Measurements from ENCODE around the gene PLEKHM1.

PLEKHM1 gene

DNA sequence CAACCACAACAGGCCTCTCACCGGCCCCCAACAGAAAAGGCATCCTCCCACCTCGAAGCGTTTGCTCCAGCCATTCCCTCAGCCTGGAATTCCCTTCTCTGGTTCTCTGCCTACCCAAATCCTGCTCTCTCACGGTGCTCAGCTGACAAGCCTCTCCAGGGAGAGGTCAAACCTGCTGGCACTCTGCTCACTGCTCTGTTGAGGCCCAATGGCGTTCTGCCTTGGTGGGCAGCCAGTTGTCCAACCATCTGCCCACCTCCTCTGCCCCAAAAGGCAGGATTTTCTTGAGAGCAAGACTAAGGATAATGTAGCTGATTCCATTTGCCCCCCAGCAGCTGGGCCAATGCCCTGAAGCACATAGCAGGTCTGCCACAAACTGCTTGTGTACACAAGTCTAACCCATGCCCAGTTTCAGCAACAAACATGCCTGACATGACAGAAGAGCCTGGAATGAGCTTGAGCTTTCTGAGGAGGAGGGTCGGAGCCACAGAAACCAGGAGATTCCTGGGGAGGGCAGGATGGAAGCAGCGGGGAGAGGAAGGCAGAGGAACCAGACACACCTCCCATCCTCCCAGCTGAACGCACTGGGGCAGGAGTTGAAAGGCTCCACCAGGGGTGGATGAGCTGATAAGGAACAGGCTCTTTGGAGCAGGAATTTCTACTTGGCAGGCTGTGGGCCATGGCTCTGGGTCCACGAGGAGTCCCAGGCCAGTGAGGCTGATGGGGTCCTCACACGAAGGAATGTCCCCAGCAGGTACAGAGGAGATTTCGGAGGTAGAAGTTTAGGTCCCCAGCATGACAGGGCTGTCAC is 81.7 kb downstream of the PLEKHM1 start:
- Mint-ChIP-seq H3K36me3 (no peaks in the 10 kb centered on the region), H3K4me1 (ENCODE audit: low read depth) (peaks cover 43% of the 10 kb centered on the region), H3K9me3 (ENCODE audit: low read depth) (no peaks in the 10 kb centered on the region), H3K4me3 (peak overlapping the region; percentile 97), H3K27me3 (no peaks in the 10 kb centered on the region), H3K27ac (peak overlapping the region; percentile 97)

GRCh38 chr17:45406107-45406506 is 84.4 kb downstream of the PLEKHM1 start:
- H3K9me3 Mint-ChIP-seq (ENCODE audit: low read depth), result no peaks in the 10 kb centered on the region
- H3K27ac Mint-ChIP-seq, result peak overlapping the region; percentile 41
- H3K27me3 Mint-ChIP-seq, result no peaks in the 10 kb centered on the region
- peaks cover 5% of the 10 kb centered on the region for H3K36me3 Mint-ChIP-seq
- no peak overlapping the region for H3K4me3 Mint-ChIP-seq
- H3K4me1 Mint-ChIP-seq (ENCODE audit: low read depth), result peaks cover 36% of the 10 kb centered on the region

- no peaks in the 10 kb centered on the region for H3K9me3 Mint-ChIP-seq (ENCODE audit: low read depth)
- H3K4me3 Mint-ChIP-seq, result no peak overlapping the region
- H3K36me3 Mint-ChIP-seq, result peaks cover 5% of the 10 kb centered on the region
- H3K27me3 Mint-ChIP-seq, result no peaks in the 10 kb centered on the region
- peaks cover 30% of the 10 kb centered on the region for H3K4me1 Mint-ChIP-seq (ENCODE audit: low read depth)
- H3K27ac Mint-ChIP-seq, result no peak overlapping the region
Measured at GRCh38 chr17:45405250-45406086, 85.1 kb downstream of the PLEKHM1 start.

DNA sequence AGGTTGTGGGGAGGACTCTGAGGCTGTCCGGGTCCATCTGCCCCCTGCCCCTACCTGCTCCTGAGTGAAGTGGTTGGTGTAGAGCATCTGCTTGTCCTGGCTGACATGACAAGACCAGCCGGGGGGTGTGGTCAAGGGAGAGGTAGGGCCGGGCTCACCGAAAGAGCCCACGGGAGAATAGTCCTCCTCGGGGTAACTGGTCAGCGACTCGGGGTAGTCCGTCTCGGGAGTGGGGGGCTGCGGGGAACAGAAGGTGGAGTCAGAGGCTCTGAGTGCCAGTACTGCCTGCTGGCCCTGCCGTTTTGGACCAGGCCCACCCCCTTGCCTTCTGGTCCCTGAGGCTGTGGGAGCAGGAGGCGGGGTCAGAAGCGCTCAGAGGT is 85.7 kb downstream of the PLEKHM1 start:
- H3K4me3 Mint-ChIP-seq, result no peak overlapping the region
- peaks cover 28% of the 10 kb centered on the region for H3K4me1 Mint-ChIP-seq (ENCODE audit: low read depth)
- peaks cover 5% of the 10 kb centered on the region for H3K36me3 Mint-ChIP-seq
- H3K27me3 Mint-ChIP-seq, result no peaks in the 10 kb centered on the region
- peak overlapping the region; percentile 50 for H3K27ac Mint-ChIP-seq
- no peaks in the 10 kb centered on the region for H3K9me3 Mint-ChIP-seq (ENCODE audit: low read depth)

- no peaks in the 10 kb centered on the region for H3K27me3 Mint-ChIP-seq
- no peaks in the 10 kb centered on the region for H3K9me3 Mint-ChIP-seq (ENCODE audit: low read depth)
- H3K4me3 Mint-ChIP-seq, result no peak overlapping the region
- peaks cover 5% of the 10 kb centered on the region for H3K36me3 Mint-ChIP-seq
- no peak overlapping the region for H3K27ac Mint-ChIP-seq
- H3K4me1 Mint-ChIP-seq (ENCODE audit: low read depth), result peaks cover 22% of the 10 kb centered on the region
Measured at GRCh38 chr17:45403906-45404490, 86.5 kb downstream of the PLEKHM1 start.

- H3K27me3 Mint-ChIP-seq, result no peaks in the 10 kb centered on the region
- no peak overlapping the region for H3K4me3 Mint-ChIP-seq
- H3K4me1 Mint-ChIP-seq (ENCODE audit: low read depth), result peaks cover 12% of the 10 kb centered on the region
- no peaks in the 10 kb centered on the region for H3K9me3 Mint-ChIP-seq (ENCODE audit: low read depth)
- no peak overlapping the region for H3K27ac Mint-ChIP-seq
- peaks cover 5% of the 10 kb centered on the region for H3K36me3 Mint-ChIP-seq
Measured at GRCh38 chr17:45402916-45403315, 87.6 kb downstream of the PLEKHM1 start.

DNA sequence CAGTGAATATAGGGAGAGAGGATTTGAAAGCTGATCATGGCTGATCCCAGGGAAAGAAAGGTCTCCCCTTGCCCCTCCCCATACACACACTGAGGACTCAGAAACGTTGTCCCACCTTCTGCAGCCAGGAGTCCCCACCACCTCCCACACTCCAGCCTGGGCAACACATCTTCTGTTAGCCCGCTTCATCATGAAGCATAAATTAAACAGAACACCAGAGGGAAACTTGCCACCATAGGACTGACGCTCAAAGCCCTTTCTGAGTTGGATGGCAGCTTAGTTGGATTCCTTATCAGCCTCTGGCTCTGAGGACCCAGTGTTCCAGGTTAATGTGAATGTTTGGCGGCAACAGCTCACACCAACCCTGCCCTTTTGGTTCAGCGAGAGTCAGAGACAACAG is 91.7 kb downstream of the PLEKHM1 start:
- Mint-ChIP-seq H3K36me3 (peaks cover 8% of the 10 kb centered on the region), H3K4me3 (no peak overlapping the region), H3K27me3 (no peaks in the 10 kb centered on the region), H3K9me3 (ENCODE audit: low read depth) (no peaks in the 10 kb centered on the region), H3K4me1 (ENCODE audit: low read depth) (no peaks in the 10 kb centered on the region), H3K27ac (peak overlapping the region; percentile 61)

GRCh38 chr17:45397796-45398195 is 92.7 kb downstream of the PLEKHM1 start:
- no peak overlapping the region for H3K27ac Mint-ChIP-seq
- H3K36me3 Mint-ChIP-seq, result peaks cover 8% of the 10 kb centered on the region
- no peaks in the 10 kb centered on the region for H3K27me3 Mint-ChIP-seq
- no peaks in the 10 kb centered on the region for H3K4me1 Mint-ChIP-seq (ENCODE audit: low read depth)
- no peaks in the 10 kb centered on the region for H3K9me3 Mint-ChIP-seq (ENCODE audit: low read depth)
- no peak overlapping the region for H3K4me3 Mint-ChIP-seq

- Mint-ChIP-seq H3K36me3 (peaks cover 5% of the 10 kb centered on the region), H3K9me3 (ENCODE audit: low read depth) (no peaks in the 10 kb centered on the region), H3K27ac (no peak overlapping the region), H3K27me3 (no peaks in the 10 kb centered on the region), H3K4me1 (ENCODE audit: low read depth) (no peaks in the 10 kb centered on the region), H3K4me3 (no peak overlapping the region)
Measured at GRCh38 chr17:45396496-45397205, 93.9 kb downstream of the PLEKHM1 start.

GRCh38 chr17:45395569-45396415 is 94.7 kb downstream of the PLEKHM1 start:
- Mint-ChIP-seq H3K4me1 (ENCODE audit: low read depth) (no peaks in the 10 kb centered on the region), H3K36me3 (peaks cover 2% of the 10 kb centered on the region), H3K4me3 (no peak overlapping the region), H3K27ac (no peak overlapping the region), H3K27me3 (no peaks in the 10 kb centered on the region), H3K9me3 (ENCODE audit: low read depth) (no peaks in the 10 kb centered on the region)

- Mint-ChIP-seq H3K27ac (no peak overlapping the region), H3K9me3 (ENCODE audit: low read depth) (no peaks in the 10 kb centered on the region), H3K4me3 (no peak overlapping the region), H3K4me1 (ENCODE audit: low read depth) (no peaks in the 10 kb centered on the region), H3K36me3 (peaks cover 2% of the 10 kb centered on the region), H3K27me3 (no peaks in the 10 kb centered on the region)
Measured at GRCh38 chr17:45394913-45395568, 95.5 kb downstream of the PLEKHM1 start.

GRCh38 chr17:45394564-45394912 is 96.0 kb downstream of the PLEKHM1 start:
- H3K27ac Mint-ChIP-seq, result no peak overlapping the region
- peaks cover 2% of the 10 kb centered on the region for H3K36me3 Mint-ChIP-seq
- no peaks in the 10 kb centered on the region for H3K4me1 Mint-ChIP-seq (ENCODE audit: low read depth)
- H3K9me3 Mint-ChIP-seq (ENCODE audit: low read depth), result no peaks in the 10 kb centered on the region
- H3K27me3 Mint-ChIP-seq, result no peaks in the 10 kb centered on the region
- no peak overlapping the region for H3K4me3 Mint-ChIP-seq

- no peaks in the 10 kb centered on the region for H3K9me3 Mint-ChIP-seq (ENCODE audit: low read depth)
- peaks cover 2% of the 10 kb centered on the region for H3K36me3 Mint-ChIP-seq
- no peak overlapping the region for H3K27ac Mint-ChIP-seq
- no peak overlapping the region for H3K4me3 Mint-ChIP-seq
- H3K4me1 Mint-ChIP-seq (ENCODE audit: low read depth), result no peaks in the 10 kb centered on the region
- no peaks in the 10 kb centered on the region for H3K27me3 Mint-ChIP-seq
Measured at GRCh38 chr17:45394091-45394490, 96.4 kb downstream of the PLEKHM1 start.

GRCh38 chr17:45393411-45393810 is 97.1 kb downstream of the PLEKHM1 start:
- Mint-ChIP-seq H3K36me3 (peaks cover 2% of the 10 kb centered on the region), H3K9me3 (ENCODE audit: low read depth) (no peaks in the 10 kb centered on the region), H3K27ac (no peak overlapping the region), H3K4me3 (no peak overlapping the region), H3K27me3 (no peaks in the 10 kb centered on the region), H3K4me1 (ENCODE audit: low read depth) (peaks cover 7% of the 10 kb centered on the region)
